Measurements from ENCODE around the gene MORN4. TPM values are rescaled to one million over a fixed set of nuclear protein-coding genes. Genes with fewer than 3 reads are reported as not detected.
A peak's percentile ranks its signal among the peaks of the same experiment; 100 is the strongest.

Gene MORN4
- total RNA-seq = 1 to 10 TPM; 4.9 to 8.3 TPM

GRCh38 chr10:97632949-97633884, at the start of gene MORN4:
Gene MORN4, minus strand, starts transcription at chr10:97633500. Its CDS starts 13,847 bp downstream, at chr10:97619653.
- ATAC-seq (peak; percentile 100), DNase-seq (peak; percentile 94 to 96 (median 95))
- intact Hi-C loops (cut with DNase I) = no loop called here
- Histone ChIP-seq H3K4me3 (peak within 1 kb of the TSS; percentile 38 to 91), H3K9me3 (no peaks in the 10 kb centered on the region), H3K36me3 (replicated peaks in 1 of 2; ENCODE audit: insufficient read depth in 1 of 2, low read depth in 2 of 2) (no peaks in the 10 kb centered on the region), H3K27ac (peak within 1 kb of the TSS; percentile 52 to 71 (median 54)), H3K27me3 (no peaks in the 10 kb centered on the region), H3K4me1 (peaks cover 11% of the 10 kb centered on the region)
- TF ChIP-seq POLR2A (IDR thresholded peaks at IDR 0.05) (peak in 2 of 3 donors; percentile 53 to 59), CTCF (IDR thresholded peaks at IDR 0.05) (no peak)
- 1 to 2% methylated on average over 36 to 62 of the region's 62 CpGs for WGBS, 2 donors

- no peaks in the 10 kb centered on the region for H3K9me3 ChIP-seq
- H3K27me3 ChIP-seq = no peaks in the 10 kb centered on the region
- TF ChIP-seq POLR2A (IDR thresholded peaks at IDR 0.05) = no peak
- TF ChIP-seq CTCF (IDR thresholded peaks at IDR 0.05) = no peak
- intact Hi-C loops (cut with DNase I) = no loop called here
- no peak overlapping the region for H3K4me3 ChIP-seq
- 70 to 78% methylated on average over 4 of the region's 4 CpGs for WGBS, 2 donors
- H3K27ac ChIP-seq = no peak overlapping the region
- H3K4me1 ChIP-seq = peaks cover 41% of the 10 kb centered on the region
- DNase-seq = no peak
- H3K36me3 ChIP-seq (replicated peaks in 1 of 2; ENCODE audit: insufficient read depth in 1 of 2, low read depth in 2 of 2) = peaks cover 0 to 1% of the 10 kb centered on the region in 2 donors
- ATAC-seq = no peak
Observed at GRCh38 chr10:97682042-97682441, 48.7 kb upstream of the MORN4 start.

- TF ChIP-seq CTCF (IDR thresholded peaks at IDR 0.05) (no peak), POLR2A (IDR thresholded peaks at IDR 0.05) (no peak)
- Histone ChIP-seq H3K9me3 (no peaks in the 10 kb centered on the region), H3K27me3 (no peaks in the 10 kb centered on the region), H3K4me3 (no peak overlapping the region), H3K27ac (no peak overlapping the region), H3K36me3 (replicated peaks in 1 of 2; ENCODE audit: insufficient read depth in 1 of 2, low read depth in 2 of 2) (peaks cover 0 to 1% of the 10 kb centered on the region in 2 donors), H3K4me1 (peaks cover 19% of the 10 kb centered on the region)
- ATAC-seq = no peak
- DNase-seq = no peak
- intact Hi-C loops (cut with DNase I) = no loop called here
- WGBS, 2 donors = 91% methylated on average over 12 of the region's 16 CpGs; no CpG with 5 or more reads in 1 of the 2 donors
Observed at GRCh38 chr10:97679594-97679993, 46.3 kb upstream of the MORN4 start.

GRCh38 chr10:97676770-97677581, 43.7 kb upstream of the MORN4 start:
- WGBS, 2 donors = 87 to 97% methylated on average over 2 of the region's 2 CpGs
- intact Hi-C loops (cut with DNase I) = no loop called here

More at GRCh38 chr10:97676770-97677581, 43.7 kb upstream of the MORN4 start:
- Histone ChIP-seq H3K4me1 (peaks cover 2% of the 10 kb centered on the region), H3K4me3 (no peak overlapping the region), H3K27ac (no peak overlapping the region), H3K27me3 (no peaks in the 10 kb centered on the region), H3K9me3 (no peaks in the 10 kb centered on the region), H3K36me3 (replicated peaks in 1 of 2; ENCODE audit: insufficient read depth in 1 of 2, low read depth in 2 of 2) (peaks cover 0 to 1% of the 10 kb centered on the region in 2 donors)
- peak; percentile 78 for ATAC-seq
- TF ChIP-seq CTCF (IDR thresholded peaks at IDR 0.05) (peak; percentile 77 to 97 (median 82)), POLR2A (IDR thresholded peaks at IDR 0.05) (no peak)
- DNase-seq = peak; percentile 39 to 47 (median 45)
